DND-41 (cell line): ENCODE results near the gene SMTN.

Source experiments
- CTCF ChIP-seq: IDR thresholded peaks from 2 replicates; pipeline ENCODE4 v1.5.1; 2012; ENCODE audit warnings: borderline replicate concordance, low read length, moderate library complexity, mild to moderate bottlenecking; ENCODE audit not compliant: poor library complexity, severe bottlenecking; ENCODE audit errors: extremely low read depth
- EZH2 ChIP-seq: IDR thresholded peaks from 3 replicates; pipeline ENCODE4 v1.6.1; 2012; ENCODE audit warnings: borderline replicate concordance, low read depth, mild to moderate bottlenecking, moderate library complexity, low read length, inconsistent platforms; ENCODE audit not compliant: severe bottlenecking

DNA sequence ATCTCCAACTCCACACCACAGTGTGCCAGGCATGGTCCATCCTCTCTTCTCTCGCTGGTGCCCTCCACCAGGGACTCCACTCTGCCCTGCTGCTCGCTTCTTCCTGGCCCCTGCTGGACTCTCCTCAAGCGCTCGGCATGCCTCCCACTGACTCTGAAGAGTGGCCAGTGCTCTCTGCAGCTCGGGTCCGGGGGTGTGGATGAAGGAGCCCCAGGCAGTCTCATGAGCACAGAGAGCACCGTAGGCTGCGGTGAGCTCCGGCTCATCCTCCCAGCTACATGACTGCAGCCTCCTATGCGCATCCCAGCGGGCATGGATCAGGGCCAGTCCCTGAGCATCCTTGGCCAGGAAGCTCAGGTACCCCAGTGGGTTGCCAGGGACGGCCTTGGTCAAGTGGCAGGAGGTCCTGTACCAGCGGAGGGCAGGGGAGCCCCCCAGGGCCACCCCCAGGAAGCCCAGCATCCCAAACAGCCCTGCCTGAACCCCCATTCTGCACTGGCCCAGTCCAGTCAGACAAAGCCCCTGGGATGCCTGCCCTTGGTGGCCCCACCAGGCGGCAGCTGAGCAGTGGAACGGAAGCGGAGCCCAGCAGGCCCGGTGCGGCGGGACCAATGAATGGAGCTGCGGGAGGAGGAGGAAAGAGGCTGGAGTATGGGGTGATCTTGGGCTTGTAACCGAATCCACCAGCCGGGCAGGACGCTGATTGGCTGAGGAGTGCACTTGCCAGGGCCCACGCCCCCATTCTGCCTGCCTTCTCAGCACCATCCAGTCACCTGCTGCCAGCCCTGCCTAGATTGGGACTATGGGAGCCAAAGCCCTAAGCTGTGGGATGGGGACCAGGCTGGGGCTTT is 59.0 kb downstream of the SMTN start, which contains the start of gene PLA2G3:
- TF ChIP-seq CTCF (no peak), EZH2 (no peak)
